SW 1271 (cell line): ENCODE measurements around the gene CCKAR.
"Not testable (repeated sequence)": the region's sequence is repeated elsewhere in the genome, so short reads cannot be mapped to it uniquely, and the experiment has no call there.

Source experiments
- DNase-seq, 2 experiments: peaks; one replicate each; lab custom pipeline; 2025; lab: John Stamatoyannopoulos, UW

CCKAR gene, protein sequence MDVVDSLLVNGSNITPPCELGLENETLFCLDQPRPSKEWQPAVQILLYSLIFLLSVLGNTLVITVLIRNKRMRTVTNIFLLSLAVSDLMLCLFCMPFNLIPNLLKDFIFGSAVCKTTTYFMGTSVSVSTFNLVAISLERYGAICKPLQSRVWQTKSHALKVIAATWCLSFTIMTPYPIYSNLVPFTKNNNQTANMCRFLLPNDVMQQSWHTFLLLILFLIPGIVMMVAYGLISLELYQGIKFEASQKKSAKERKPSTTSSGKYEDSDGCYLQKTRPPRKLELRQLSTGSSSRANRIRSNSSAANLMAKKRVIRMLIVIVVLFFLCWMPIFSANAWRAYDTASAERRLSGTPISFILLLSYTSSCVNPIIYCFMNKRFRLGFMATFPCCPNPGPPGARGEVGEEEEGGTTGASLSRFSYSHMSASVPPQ

DNA sequence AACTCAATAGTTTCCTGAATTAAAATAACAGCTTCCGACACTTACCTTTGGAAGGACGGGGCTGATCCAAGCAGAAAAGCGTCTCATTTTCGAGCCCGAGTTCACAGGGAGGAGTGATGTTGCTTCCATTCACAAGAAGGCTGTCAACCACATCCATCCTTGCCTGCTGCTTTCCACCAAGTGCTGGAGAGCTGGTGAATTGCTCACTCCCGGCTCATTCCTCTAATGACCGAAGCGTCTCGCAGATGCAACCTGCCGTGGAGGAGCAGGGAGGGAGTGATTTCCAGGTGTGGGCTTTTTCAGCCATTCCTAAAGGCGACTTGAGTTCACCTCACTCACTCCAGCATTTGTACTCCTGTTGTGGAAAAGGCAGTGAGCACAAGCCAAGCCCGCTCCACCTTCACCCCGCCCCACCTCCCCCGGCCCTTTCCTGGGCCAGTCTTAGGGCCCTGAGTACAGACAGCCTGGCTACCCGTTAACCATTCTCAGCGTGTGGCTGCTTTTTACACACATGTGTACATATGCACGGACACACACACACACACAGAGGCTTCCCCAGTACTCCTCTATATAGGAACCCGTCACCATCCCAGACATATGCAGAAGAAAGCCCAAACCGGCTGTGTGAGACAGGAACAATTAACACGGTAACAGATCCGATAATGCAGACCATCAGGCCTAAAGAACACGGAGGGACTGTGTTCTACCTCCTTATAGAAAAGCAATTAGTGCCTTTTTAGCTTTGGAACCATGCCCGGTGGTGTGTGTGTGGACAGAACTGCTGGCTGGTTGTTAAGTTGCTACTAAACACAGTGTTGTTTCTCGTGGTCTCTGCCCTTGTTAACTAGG, at the start of gene CCKAR:
Gene CCKAR, minus strand, starts transcription at position 374 of the 849 bp plus-strand sequence. Its CDS starts 217 bp downstream, at position 157.
- DNase-seq = no peak

DNA sequence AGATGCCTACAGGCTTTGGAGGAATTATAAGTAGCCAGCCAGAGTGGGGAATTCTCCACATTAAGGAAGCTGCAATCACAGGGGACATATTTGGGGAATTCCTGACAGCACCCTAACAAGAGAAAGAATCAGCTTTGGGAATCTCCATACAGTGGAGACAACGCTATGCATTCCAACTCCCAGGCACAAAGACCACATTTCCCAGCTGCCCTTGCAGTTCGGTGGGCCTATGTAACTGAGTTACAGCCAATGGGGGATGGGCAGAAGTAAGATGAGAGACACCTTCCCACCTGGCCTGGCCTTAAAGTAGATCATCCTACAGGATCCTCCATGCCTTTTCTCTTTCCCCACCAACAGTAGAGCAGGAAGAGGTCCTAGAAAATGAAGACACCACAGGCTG, 43.4 kb upstream of the CCKAR start:
- no peak for DNase-seq

DNA sequence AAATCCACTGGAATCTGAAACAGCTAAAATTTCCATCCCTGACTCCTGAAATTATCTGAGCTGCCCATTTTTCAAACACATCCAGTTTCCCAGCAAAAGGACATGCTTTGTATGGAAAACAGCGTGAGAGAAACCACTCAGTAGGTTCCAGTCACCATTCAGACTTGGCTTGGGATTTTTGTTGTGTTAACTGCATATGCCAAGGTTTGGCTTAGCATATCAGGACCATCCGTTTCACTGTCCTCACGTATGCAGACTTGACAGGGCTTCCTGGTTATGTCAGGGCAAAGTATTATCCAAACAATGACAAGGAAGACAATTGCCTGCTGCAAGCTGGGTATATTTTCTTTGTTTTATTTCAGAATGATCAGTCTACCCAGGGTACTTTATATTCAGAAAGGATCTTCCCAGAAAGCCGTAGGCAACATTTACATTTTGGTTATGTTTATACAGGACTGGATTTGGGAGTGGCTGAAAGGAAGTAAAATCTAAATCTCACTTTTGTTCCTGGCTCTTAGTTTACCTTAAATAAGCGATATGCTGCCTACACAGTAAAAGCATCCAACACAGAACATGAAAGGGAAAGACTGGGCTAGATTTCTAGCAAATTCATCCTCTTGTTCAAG, 41.3 kb upstream of the CCKAR start:
- no peak for DNase-seq

DNA sequence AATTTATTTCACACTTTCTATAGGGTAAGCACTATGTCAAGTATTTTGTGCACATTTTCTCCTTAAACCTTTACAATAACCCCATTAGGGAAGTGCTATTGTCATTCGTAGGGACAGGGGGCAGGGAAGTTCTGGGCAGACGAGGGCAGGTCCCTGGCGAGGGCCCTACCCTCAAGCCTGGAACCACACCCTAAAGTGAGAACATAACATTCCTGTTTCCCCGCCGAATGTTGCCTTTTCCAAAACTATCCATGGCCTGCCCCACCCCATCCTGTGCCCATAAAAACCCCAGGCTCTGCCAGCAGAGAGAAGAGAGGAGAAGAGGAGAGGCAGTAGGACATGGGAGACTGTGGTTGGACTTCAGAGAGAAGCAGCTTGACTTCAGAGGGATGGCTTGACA, 39.8 kb upstream of the CCKAR start:
- DNase-seq = no peak

DNA sequence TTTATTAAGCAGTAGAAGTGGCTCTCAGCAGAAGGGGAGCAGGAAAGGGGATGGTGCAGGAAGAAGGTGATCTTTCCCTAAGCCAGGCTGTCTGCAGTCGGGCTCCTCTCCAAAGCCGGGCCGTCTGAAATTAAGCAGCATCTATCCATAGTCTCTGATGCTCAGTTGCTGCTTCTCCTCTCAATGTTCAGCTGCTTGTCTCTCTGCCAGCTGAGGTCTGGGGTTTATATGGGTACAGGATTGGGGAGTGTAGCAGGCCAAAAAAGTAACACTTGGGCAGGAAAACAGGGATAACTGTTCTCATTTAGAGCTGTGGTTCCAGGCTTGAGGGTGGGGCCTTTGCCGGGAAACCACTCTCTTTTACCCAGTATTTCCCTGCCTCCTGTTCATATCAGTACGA, 39.2 kb upstream of the CCKAR start:
- no peak for DNase-seq

DNA sequence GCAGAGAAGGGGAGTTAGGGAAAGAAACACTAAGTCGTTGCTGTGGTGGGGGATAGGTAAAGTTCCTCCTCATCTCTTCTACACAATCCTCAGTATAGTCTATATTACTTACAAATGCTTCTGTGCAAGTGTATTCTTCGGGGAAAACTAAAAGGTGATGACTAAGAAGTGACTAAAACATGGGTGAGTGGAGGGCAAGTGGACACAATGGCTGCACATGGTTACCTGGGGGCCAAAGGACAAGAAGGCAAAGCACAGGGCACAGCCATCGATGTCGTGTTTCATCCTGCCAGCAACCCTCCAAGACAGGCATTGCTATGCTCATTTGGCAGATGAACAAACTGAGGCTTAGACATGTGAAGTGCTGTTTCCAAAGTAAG, 35.5 kb upstream of the CCKAR start:
- no peak for DNase-seq

DNA sequence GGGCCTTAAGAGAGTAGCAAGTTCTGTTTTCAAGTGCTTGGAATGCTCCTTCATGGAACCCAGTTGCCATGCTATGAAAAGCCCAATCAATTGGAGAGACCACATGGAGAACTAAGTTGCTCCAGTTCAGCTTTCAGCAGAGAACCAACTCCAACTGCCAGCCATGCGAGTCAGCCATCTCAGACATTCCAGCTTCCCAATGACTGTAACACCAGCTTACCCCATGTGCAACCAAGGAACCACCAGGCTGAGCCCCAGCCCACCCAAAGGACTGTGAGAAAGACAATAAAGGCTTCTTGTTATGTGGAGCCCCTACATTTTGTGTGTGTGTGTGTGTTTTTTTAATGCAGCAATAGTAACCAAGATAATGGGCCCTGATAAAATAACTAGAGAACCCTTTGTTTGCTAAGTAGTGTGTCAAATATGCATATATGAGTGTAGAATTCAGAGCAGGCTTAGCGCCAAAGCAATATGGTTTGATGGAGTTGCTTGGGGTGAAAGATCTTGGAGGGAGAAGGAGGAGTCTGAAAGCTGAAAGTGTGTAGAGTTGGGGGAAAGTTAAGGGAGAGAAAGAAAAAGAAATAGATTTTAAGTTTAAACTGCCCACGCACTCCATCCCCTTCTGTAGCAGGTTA, 35.0 kb upstream of the CCKAR start:
- DNase-seq = no peak

DNA sequence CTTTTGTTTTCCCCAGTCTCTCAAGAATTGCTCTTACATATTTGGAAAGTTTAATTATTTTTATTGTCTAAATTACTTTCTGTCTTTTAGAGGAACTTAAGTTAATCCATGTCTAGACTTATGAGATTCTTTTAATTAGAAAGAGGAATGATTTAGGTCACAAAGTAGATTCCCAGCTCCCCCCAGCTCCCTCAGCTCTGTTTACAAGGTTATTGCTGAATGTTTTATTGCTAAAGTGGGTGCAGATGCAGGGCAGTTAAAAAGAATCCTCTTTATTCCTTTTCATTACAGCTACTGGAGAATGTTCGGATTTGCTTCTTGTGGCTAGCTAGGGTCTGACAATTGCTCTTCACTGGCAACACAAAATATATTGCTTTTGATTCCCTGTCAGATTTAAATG, 33.7 kb upstream of the CCKAR start:
- DNase-seq = no peak

DNA sequence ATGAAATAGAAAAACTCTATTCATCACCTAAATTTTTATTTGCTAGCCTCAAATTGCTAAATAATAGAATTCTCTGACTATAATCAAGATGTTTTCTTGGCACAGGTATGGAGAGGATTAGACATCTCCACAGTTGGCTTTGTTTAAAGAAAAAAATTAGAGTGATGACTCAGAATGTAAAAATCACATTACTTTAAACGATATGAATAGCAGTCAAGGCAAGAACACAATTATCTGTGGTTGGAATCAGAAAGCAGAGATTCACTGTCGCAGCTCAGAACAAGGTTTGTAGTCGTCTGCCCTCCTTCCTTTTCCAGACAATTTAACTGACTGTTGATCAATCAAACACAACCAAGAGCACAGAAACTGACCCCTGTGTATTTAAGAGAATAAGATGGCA, 32.2 kb upstream of the CCKAR start:
- no peak for DNase-seq

DNA sequence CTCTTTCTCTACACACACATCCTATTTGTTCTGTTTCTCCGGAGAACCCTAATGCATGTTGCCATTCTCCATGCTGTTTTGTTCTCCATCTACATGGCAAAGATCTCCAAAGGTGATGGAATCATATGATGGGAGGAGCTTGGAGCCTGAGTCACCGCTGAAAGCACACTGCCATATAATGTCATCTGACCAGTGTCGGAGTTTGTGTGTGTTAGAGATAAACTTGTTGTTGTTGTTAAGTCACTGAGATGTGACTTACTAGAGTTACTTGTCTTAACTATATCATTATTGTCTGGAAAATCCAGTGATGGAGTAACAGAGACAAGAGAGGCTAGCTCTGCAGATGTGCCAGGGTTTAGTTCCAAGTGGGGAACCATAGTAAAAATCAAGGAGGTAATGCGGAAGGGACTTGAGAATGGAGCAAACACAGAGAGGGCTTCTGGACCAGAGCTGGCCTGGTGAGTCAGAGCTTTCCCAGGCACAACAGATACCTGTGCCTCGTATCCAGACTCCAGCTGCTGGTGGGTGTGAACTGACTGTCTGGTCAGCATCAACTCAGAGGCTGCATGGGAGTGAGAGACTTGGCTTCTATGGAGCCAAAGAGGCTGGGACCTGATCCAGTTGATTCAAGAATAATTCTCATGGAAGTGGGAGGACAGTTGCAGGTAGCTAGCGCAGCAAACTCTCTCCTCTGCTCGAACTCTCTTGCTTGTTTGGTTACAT, 30.6 kb upstream of the CCKAR start:
- no peak for DNase-seq

DNA sequence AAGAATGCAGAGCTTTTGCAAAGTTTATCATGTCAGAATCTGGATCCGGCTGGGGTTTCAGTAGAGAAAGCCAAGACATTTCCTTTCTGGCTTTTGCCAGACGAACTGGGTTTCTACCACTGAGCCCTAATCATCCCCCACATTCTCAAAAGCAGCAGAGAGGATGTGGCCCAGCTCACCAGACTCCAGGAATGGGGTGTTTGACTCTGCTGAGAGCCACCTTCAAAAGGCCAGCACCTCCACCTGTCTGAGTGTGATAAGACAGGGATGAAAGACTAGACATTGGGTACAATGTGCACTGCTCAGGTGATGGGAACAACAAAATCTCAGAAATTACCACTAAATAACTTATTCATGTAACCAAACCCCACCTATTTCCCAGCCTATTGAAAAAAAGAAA, 25.7 kb upstream of the CCKAR start:
- no peak for DNase-seq

DNA sequence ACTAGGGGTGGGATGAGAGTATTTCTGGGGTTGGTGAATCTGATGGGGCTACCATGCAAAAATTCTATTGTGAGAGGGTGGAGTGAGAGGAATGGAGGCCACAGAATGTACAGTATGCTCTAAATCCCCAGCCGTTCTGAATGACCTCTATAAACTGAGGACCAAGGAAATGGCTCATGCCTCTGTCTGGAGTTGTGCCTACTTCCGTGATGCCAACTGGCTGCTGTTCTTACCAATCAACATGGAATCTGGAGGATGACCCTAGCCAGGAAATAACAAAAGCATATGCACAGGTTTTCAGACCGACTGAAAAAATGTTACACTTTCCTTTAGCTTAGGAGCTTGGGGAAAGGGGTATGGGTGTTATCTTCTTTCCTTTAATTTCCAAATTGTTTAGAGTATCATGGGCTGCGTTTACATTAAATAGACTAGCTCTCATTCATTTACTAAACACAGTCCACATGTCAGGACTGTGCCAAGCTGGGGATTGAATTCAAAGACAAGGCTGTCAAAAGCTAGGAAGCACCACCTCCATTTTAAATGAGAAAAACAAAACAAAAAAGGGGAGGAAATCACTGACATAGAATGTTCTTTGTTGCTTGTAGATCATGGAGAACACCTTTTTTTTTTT, 20.2 kb upstream of the CCKAR start:
- DNase-seq = no peak

DNA sequence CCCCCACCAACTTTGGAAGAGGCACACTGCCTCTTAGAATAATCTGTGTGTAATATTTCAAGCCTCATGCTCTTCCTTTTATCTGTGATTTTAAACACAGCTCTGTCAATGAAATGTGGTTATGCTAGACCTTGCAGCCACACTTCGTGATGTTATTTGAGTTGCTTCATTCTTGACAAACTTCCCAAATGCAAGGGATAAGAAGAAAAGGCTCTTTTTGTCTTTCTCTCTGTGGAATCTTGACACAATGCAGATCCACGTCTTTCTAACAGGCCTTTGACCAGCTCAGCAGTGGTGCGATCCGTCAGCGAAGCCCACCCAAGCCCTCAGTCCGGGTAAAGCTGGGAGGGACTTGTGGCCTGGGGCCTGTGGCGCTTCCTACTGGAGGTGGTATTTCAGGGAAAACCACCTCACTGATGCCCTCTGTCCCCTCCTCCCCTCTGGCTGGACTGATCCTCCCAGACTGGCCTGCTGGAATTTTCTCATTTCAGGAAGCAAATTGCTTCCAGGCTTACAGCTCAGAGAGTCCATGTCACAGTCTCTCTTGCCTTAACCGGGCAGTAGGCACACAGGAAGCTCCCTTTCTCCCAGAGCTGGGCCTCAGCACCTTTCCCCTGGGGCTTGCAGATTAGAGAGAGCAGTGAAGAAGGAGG, 19.5 kb upstream of the CCKAR start:
- no peak for DNase-seq

DNA sequence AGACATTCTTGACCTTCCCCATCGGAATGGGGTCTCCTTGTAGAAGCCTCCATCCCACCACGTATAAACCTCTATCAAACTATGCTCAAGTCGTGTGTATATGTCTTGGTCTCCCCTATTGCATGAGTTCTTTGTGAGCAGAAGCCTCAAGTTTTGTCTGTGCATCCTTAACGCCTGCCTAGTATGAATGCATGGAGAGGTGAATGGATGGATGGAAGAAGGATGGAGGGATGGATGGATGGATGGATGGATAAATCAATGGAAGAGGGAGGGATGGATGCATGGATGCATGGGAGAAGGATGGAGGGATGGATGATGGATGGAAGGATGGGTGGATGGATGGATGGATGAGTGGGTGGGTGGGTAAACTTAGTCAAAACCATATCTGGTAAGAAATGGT, 17.0 kb upstream of the CCKAR start:
- no peak for DNase-seq

DNA sequence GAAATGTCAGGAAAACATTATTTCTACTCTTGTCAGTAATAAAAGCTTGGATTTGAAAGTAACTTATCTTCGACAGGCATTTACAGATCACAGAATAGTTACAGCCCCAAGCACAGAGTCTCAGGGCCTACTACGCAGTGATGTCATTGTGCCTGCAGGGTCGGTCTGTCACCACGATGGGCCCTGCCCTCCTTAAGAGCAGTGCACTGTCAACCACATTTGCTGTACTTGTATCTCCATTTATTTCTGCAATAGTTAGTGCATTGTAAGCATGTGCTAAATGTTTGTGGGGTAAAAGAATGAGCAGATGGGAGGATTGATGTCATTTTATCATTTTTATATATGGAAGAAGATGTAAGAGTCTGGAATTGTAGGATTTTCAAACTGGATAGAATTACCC, 13.6 kb upstream of the CCKAR start:
- DNase-seq = no peak

DNA sequence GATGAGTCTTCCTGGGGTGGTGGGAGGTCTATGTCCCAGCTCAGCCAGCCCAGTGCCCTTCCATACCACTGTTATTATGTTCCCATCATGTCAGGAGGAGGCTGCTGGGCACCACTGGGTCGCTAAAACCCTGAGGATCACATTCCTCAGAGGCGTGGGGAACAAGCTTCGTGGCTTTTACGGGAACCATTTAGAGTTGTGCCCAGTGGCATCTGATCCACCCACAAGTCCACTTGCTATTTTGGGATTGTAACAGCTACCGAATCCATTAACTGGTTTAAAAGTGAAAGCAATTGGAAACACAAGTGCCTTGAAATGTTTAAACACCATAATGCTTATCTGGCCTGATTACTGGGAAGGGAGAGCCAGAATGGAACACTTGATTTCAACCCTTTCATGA, 13.1 kb upstream of the CCKAR start:
- no peak for DNase-seq

DNA sequence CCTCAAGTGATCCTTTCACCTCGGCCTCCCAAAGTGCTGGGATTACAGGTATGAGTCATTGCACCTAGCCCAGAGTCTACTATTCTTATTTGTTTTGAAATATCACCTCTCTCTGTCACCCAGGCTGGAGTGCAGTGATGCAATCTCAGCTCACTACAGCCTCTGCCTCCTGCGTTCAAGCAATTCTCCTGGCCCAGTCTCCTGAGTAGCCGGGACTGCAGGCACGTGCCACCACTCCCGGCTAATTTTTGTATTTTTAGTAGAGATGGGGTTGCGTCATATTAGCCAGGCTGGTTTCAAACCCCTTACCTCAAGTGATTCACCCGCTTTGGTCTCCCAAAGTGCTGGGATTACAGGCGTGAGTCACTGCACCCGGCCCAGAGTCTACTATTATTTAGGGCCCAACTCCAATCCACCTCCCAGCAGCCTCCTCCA, 10.3 kb upstream of the CCKAR start:
- DNase-seq = not testable (repeated sequence)

DNA sequence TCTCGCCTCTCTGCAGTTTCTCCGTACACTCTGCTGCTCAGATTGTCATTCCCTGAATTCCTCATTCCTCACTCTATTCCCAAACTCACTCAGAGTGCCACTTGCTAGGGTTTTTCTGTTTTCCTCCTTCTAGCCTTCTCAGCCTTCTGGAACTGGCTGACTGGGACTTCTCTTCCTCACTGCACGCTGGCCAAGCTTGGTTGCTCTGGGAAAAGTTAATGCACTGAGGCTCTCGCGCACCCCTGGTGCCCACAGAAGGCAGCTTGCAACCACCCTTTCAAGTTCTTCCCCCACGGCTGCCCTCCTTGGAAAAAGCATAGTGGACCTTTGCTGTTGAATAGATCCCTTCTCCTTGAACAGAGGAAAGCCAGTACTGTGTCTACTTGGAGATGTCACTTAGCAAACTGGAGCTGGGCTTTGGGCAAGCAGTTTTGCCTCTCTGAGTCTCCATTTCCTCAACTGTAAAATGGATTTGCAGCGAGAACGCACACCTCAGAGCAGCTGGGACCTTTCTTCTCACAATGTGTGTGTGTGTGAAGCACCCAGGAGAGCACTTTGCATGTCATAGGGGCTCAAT, 6.0 kb upstream of the CCKAR start:
- DNase-seq = no peak

DNA sequence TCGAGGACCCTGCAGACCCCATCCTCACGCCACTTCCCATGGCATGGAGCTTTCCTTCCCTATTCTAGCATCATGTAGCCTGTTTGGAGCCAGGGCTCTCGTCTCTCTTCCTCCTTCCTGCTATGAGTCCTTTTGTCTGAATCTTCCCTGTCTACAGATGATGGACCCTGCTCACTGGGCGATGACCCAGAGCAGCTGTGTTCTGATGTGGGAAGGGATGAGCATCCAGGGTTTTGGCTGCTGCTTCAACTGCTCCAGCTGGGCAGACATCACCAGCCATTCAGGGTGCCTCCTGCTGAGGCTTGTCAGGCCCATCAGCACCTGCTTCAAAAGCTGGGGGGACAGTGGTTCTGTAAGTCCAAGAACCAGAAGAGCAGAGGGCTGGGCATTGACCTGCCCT, 3.2 kb upstream of the CCKAR start:
- DNase-seq = no peak

DNA sequence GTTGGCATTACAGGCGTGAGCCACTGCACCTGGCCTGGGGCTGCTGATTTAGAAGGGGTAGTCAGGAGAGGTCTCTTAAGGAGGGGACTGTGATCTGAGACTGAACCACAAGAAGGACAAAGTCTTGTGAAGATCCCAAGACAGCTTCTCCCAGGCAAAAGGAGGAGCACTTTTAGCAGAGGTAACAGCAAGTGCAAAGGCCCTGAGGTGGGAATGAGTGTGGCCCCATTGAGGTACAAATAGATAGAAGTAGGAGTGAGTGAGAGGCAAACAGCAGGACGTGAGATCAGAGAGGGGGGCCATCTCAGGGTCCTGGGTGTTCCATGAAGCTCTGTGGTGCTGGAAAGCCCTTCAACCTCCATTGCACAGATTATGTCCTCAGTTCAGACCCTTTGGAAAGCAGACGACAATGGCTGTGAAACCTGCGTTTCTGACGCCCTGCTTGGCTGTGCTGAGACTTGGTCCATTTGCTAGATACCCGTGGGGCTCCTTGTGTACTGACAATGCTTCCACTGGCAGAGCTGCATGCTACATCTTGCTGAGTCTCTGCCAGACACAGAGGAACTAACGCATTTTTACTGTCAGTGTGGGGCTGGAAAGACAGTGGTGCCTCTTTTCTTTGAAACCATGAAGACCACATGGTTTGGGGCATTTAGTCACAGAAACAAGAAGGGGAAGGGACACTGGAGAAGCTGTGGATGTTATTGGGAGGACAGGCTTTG, 1.3 kb upstream of the CCKAR start:
- no peak for DNase-seq
